Parathyroid adenoma (tissue), 2 donors: Measurements from ENCODE around the gene SLC17A9.

Source experiments
- H2AFZ ChIP-seq: fragments of 300-600 bp; sonication (generic); one replicate; pipeline ENCODE4 v1.7.0; 2017; ENCODE audit warnings: antibody characterized with exemption, mild to moderate bottlenecking
- H3K27ac ChIP-seq: fragments of 300-600 bp; sonication (generic); one replicate; pipeline ENCODE4 v1.7.0; 2017
- H3K27me3 ChIP-seq: fragments of 300-600 bp; sonication (generic); one replicate; pipeline ENCODE4 v1.7.0; 2017; ENCODE audit warnings: low read length; ENCODE audit not compliant: control insufficient read depth, insufficient read depth
- H3K36me3 ChIP-seq: fragments of 300-600 bp; sonication (generic); one replicate; pipeline ENCODE4 v1.7.0; 2017; ENCODE audit warnings: low read length; ENCODE audit not compliant: control insufficient read depth, insufficient read depth
- H3K4me1 ChIP-seq: fragments of 300-600 bp; sonication (generic); one replicate; pipeline ENCODE4 v1.7.0; 2017; ENCODE audit warnings: control low read depth
- H3K4me2 ChIP-seq: fragments of 300-600 bp; sonication (generic); one replicate; pipeline ENCODE4 v1.7.0; 2017; ENCODE audit warnings: low read length
- H3K4me3 ChIP-seq: fragments of 300-600 bp; sonication (generic); one replicate; pipeline ENCODE4 v1.7.0; 2017; ENCODE audit warnings: low read depth, low read length
- H3K79me2 ChIP-seq: fragments of 300-600 bp; sonication (generic); one replicate; pipeline ENCODE4 v1.7.0; 2017; ENCODE audit warnings: control low read depth
- H3K9ac ChIP-seq: fragments of 300-600 bp; sonication (generic); one replicate; pipeline ENCODE4 v1.7.0; 2017; ENCODE audit warnings: mild to moderate bottlenecking
- H3K9me3 ChIP-seq: fragments of 300-600 bp; sonication (generic); one replicate; pipeline ENCODE4 v1.7.0; 2017; ENCODE audit warnings: low read length; ENCODE audit not compliant: control insufficient read depth
- CTCF ChIP-seq: fragments of 300-600 bp; sonication (generic); IDR thresholded peaks from one replicate; pipeline ENCODE4 v1.7.0; 2017; ENCODE audit warnings: antibody characterized with exemption, mild to moderate bottlenecking
- donor health status: primary hyperparathyroidism.

Gene SLC17A9

GRCh38 chr20:62924442-62925075, 27.9 kb upstream of the SLC17A9 start:
- Histone ChIP-seq H3K4me3 (peak overlapping the region; percentile 89), H3K4me1 (peaks cover 29% of the 10 kb centered on the region), H3K79me2 (peaks cover 74% of the 10 kb centered on the region), H2AFZ (no peak overlapping the region), H3K9me3 (no peaks in the 10 kb centered on the region), H3K27me3 (no peaks in the 10 kb centered on the region), H3K4me2 (peak overlapping the region; percentile 79), H3K36me3 (no peaks in the 10 kb centered on the region), H3K27ac (peak overlapping the region; percentile 93), H3K9ac (peak overlapping the region; percentile 81)
- TF ChIP-seq CTCF = no peak

- peaks cover 34% of the 10 kb centered on the region for H3K4me1 ChIP-seq
- peak overlapping the region; percentile 89 for H3K4me3 ChIP-seq
- no peaks in the 10 kb centered on the region for H3K9me3 ChIP-seq
- peak overlapping the region; percentile 79 for H3K4me2 ChIP-seq
- H3K36me3 ChIP-seq = no peaks in the 10 kb centered on the region
- H3K27me3 ChIP-seq = no peaks in the 10 kb centered on the region
- peak overlapping the region; percentile 81 for H3K9ac ChIP-seq
- H3K79me2 ChIP-seq = peaks cover 74% of the 10 kb centered on the region
- TF ChIP-seq CTCF = no peak
- H2AFZ ChIP-seq = no peak overlapping the region
- H3K27ac ChIP-seq = peak overlapping the region; percentile 93
These were observed 27.5 kb upstream of the SLC17A9 start for GRCh38 chr20:62925076-62925419.

- peak overlapping the region; percentile 93 for H3K27ac ChIP-seq
These were observed 26.9 kb upstream of the SLC17A9 start for GRCh38 chr20:62925420-62926228.

GRCh38 chr20:62926229-62927127, 26.0 kb upstream of the SLC17A9 start, which contains the start of gene DIDO1:
Gene DIDO1, minus strand, starts transcription at chr20:62926505.
- Histone ChIP-seq H3K9ac (peak within 1 kb of the TSS; percentile 81), H3K79me2 (peaks cover 73% of the 10 kb centered on the region), H3K27me3 (no peaks in the 10 kb centered on the region), H3K36me3 (no peaks in the 10 kb centered on the region), H3K9me3 (no peaks in the 10 kb centered on the region), H3K4me3 (peak within 1 kb of the TSS; percentile 89), H2AFZ (peak within 1 kb of the TSS; percentile 82), H3K27ac (peak within 1 kb of the TSS; percentile 93), H3K4me1 (peaks cover 31% of the 10 kb centered on the region), H3K4me2 (peak within 1 kb of the TSS; percentile 79)
- TF ChIP-seq CTCF = peak; percentile 91

More at GRCh38 chr20:62925420-62926228, 26.9 kb upstream of the SLC17A9 start:
- peaks cover 74% of the 10 kb centered on the region for H3K79me2 ChIP-seq
- peak overlapping the region; percentile 81 for H3K9ac ChIP-seq
- H3K36me3 ChIP-seq = no peaks in the 10 kb centered on the region
- H3K4me1 ChIP-seq = peaks cover 34% of the 10 kb centered on the region
- H3K4me3 ChIP-seq = peak overlapping the region; percentile 89
- no peaks in the 10 kb centered on the region for H3K9me3 ChIP-seq
- peak overlapping the region; percentile 76 for H2AFZ ChIP-seq
- H3K27me3 ChIP-seq = no peaks in the 10 kb centered on the region
- TF ChIP-seq CTCF = no peak
- peak overlapping the region; percentile 79 for H3K4me2 ChIP-seq
